HG02870 (cell line): ENCODE data around the gene HOXA1.

Experiments
- ATAC-seq: cut with Tn5 transposase; IDR thresholded peaks from one replicate; pipeline ENCODE4 v1.9.1; 2021; ENCODE audit warnings: mild to moderate bottlenecking, moderate library complexity; ENCODE audit not compliant: unreplicated experiment

HOXA1 gene

DNA sequence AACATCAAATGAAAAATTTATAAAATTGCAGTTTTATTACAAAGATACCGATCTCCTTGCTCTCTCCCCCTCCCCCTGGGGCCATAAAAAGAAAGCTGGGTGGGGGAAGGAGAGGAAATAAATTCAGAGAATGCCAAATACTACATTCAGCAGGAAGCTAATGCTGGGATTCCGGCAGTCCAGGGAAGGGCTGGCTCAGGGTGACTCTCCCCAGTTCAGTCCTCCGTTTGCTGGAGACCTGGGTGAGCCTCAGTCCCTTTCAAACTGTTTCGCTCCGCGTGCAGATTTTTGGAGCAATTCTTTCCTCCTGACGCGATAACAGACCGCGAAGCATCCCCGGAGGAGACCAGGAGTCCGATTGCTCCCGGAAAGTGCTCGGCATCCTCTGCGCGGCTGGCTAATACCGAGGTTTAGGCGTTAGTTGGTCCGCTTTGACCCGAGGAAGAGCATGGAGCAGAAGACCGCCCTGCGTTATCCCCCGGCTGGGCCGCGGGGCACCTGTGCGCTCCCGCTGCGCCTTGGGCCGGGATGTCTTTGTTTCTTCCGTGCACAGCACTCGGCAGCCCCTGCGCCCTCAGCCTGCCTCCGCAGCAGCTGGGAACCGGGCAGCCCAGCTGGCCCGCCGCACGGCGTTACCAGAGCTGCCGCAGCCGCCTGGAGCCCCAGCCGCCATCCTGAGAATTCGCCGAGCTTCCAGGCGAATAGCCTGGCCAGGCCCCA lies 10.5 kb upstream of the HOXA1 start:
- no peak for ATAC-seq

DNA sequence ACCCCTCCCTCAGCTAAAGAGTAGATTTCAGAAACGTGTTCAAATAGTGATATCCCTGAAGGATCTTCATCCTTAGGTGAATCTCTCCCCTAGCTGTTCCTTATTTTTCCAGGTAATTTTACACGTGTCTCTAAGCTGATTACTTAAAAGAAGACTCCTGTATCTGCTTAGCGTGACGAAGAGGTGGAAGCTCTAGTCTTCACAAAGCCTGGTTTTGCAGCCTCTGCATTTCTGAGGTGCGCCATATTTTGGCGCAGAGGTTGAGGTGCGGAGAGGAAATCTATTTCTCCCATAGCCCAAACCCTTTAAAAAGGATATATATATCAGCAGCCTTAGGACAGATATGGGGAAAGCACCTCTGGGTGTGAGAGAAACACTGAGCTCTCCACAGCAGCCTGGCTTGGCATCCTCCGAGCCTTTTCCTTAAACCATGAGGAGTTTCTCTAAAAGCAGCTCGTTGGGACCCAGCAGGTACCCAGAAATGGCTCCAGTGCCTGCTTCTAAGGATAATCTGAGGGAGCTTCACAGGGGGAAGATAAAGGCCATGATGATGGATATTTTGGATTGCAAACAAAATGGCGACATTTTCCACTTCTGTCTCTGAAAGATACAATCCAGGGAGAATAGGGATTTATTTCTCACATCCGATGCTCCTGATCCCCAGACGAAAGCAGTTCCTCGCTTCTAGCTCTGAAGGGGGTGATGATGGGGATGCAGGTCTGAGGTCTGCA lies 9.7 kb upstream of the HOXA1 start:
- no peak for ATAC-seq

DNA sequence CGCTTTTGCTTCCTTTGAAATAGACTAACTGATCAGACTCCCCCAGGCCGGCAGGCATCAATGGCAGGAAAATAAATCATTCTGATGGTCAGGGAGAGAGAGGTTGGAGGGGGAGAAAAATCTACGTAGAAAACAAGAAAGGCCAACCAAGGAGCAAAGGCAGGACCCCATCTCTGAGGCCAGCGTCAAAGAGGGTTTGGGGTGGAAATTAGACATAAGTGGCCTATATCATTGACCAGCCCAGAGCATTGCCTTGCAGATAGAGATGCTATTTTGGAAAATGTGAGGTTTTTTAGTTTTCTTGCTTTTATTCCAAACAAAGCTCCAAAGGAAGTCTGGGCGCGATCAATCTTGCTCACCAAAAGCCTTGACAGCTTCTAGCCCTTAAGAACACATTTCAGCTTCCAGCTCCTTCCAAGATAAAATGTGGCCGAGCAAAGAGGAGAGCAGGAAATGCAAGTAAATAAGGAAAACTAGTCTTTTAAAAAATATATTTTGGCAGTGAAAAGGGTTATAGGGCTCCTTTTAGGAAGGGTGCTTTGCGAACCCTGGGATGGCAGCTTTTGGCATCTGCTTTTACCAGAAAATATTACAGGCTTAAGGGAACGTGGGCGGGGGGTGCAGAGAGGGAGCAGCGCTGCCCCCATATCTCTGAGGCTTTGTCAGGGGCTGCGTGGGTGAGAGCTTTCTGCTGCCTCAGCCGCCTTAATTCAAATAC lies 8.7 kb upstream of the HOXA1 start:
- no peak for ATAC-seq

DNA sequence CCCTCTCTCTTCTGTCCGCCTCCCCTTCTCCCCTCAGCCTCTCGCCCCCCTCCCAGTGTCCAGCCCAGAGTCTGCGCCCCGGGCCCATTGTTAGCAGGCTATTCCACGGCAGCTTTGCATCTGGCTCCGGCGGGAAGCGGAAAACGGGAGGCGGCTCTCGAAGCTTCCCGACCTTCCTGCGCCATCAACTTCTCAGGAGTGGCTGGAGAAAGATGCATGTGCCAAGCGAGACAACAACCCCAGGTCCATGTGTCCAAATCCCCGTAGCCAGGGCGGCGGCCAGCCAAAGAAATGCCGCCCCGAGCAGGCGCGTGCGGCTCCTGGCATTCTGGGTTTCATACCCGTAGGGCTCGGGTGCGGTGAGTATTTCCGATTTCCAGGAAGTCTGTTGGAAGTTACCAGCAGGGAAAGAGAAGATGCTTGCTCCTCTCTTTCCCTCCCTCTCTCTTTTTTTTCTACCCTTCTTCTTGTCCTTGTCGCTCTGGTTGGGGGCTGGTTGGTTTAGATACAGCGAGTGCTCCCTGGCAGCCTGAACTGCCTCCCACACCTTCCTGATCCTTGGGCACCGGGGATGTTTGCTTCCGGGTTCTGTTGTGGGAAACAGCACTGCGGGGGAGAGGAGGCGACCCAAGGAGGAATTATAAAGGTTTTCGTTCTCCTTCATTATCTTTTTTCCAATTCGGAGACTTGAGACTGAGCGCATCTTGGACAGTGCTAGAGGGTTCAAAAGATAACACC lies 7.9 kb upstream of the HOXA1 start:
- ATAC-seq = no peak

DNA sequence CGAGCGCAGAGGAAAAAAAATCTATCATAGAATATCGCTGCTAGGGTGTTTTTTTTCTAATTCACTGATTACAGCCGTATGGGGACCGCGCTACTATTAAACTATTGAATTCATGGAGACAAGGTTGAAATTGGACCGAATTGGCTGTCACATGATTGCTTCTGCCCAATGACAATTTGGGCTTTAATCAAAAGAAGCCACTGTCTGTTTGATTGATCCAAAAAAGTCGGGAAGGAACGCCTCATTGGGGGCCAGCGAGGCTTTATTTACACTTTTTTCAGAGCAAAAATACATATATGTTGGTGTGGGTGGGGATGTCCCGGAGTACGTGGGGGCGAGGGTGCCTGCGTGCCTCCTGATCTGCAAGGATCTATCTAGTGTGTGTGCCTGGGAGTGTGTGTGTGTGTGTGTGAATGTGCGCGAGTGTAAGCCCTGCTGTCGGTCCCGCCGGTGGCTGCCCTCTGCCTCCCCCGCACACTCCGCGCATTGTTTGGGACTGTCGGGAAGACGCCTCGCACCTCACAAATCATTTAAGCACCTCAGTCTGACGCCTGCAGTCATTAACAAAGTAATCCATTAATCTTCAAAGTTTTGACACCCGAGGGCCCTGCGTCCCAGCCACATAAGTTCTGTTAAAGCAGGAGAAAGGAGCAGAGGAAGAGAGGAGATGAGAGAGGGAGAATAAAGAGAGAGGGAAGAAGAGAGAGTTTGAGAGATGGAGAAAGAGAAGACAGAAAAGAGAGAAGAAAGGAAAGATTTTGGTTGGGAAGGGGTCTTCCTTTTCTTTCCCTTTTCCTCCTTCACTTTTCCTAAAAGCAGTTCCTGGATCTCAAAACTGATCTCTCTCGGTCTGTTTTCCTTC lies 7.0 kb upstream of the HOXA1 start, which contains the start of gene HOXA2:
Gene HOXA2, minus strand, starts transcription at position 103 of the 862 bp plus-strand sequence. CDS start 183 bp downstream, outside the sequence.
- no peak for ATAC-seq

DNA sequence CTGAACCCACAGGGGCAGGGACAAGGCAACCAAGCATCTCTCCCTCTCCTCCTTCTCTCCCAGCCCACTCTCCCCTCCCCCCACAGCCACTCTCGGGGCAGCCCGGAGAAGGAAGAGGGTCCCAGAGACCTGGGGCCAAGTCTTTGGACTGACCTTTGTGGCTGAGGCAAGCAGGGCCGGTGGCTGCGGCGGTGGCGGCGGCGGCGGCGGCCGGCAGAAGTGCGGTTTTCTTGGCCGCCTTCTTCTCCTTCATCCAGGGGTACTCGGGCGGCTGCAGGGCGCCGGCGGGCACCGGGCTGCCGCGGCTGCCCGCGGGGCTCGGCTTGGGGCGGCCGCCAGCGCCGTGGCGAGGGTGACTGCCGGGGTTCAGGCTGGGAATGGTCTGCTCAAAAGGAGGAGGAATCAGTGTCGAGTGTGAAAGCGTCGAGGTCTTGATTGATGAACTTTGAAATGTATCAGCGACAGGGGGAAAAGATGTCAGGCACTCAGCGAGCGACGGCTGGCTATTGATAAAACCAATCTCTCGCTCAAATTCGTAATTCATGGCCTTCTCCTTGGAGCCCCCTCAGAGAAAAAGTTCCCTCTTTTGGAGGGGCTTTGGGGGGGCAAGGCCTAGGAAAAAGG lies 6.3 kb upstream of the HOXA1 start:
- no peak for ATAC-seq

DNA sequence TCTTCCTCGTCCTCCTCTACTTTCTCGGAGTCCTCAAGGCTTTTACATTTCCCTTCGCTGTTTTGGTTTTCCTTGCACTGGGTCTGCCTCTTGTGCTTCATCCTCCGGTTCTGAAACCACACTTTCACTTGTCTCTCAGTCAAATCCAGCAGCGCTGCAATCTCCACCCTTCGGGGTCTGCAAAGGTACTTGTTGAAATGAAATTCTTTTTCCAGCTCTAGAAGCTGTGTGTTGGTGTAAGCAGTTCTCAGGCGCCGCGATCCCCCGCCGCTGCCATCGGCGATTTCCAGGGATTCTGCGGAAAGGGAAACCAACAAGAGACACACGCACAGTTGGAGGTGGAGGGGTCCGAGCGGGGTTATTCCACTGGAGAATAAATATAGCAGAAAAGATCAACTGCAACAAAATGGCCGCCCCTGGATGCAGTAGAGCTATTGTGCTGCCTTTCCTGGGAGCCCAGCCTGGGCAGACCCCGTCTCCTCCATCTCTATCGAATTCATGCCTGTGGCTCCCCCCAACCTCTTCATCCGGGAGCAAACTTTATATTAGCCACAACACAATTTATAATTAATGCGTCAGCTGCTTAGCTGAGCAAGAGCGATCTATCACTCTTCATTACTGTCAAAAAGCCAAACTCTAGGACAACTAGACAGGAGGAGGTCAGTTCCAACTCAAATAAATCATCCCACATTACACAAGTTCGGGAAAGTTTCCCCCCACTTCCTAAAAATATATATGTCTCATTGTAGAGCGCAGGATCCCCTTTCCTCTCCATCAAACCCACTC lies 5.6 kb upstream of the HOXA1 start:
- ATAC-seq = no peak

DNA sequence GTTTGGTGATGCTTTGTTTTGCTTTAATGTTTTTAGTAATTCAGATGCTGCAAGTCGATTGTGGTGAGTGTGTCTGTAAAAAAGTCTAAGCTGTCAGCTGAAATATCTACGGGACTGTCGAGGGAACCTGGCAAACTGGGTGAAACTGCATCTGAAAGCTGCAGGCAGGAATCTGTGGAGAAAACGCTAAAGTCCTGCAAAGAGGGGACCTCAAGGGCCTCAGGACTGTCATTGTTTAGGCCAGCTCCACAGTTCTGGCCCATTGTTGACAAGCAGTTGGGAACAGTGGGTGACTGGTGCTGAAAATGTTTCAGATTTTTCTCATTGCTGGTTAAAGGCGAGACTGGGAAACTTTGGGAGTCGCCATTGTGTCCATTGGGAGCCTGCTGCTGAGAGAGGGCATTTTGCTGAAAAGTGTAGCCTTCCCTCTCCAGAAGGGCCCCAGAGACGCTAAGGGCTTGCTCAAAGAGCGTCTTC lies 4.9 kb upstream of the HOXA1 start:
- no peak for ATAC-seq

DNA sequence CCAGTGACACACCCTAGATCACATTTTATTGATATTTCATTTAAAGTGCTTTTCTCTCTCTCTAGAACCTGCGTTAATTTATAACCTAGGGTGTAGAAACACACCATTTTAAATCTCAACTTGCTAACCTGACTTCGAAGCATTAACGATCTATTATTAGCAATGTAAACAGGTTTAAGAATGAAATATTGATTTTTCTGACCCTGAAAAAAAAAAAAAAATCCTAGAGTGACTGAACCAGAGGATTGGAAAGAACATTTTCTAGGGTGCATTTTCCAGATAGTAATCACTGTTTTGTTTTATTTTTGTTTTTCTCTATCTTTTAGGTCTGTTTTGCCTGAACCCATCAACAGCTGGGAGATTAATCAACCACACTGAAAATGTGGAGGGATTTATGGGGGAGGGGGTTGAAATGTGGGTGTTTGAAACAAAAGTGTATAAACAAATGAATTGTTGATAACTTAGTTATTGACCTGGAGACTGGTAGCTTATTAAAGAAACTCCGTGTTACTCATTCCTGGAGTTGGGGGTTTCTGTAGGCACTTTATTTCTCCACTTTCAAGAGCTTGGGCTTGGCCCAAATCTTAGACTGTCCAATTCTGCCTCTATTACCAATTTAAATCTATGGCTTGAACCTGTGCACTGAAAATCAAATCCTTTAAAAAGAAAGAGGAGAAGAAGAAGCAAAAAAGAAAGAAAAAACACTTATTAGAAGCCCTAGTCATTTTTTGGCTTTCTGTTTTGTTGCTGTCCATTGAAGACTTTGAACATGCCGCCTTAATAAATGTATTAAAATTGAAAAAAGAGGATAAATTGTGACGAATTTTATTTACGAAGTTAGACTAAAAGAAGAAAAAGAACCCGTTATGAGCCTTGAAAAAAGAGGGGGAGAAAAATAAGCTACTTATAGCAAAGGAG lies 3.9 kb upstream of the HOXA1 start:
- no peak for ATAC-seq

DNA sequence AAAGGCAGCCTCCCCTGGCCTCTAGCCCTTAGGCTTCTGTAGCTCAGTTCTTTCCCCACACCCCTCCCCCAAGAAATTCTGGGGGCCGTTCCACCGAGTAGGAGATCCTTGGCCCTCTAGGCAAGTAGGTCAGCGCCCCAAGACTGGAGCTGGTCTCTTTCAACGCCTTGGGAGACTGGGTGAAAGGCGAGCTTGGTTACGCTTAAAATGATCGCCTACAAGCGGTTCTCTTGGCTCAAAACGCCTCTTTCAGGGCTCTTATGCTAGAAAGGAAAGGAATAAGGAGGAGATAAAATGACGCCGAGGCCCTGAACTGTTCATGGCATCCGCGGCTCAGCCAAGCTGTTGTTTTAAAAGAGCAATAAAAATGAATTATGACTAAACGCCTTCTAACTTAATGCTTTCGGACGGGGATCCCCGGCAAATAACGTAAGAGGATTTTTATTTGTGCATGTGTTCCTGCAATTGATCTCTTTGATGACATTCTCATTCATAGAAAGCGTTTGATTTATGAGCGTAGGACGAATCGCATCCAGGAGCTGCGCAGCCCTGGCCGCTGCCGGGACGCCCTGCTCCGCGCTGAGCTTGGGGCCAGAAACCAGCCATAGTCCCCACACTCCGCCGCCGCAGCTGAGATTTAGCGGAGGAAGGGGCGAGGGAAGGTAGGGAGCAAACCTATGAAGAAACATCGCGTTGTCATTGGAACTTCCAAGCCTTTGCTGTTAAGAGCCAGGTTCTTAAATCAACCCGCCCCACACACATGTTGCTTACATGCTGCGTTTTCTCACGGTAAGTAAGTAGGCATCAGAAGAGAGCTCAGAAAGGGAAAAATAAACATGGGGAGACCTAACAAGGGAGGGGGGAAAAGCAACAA lies 3.0 kb upstream of the HOXA1 start:
- ATAC-seq = no peak

DNA sequence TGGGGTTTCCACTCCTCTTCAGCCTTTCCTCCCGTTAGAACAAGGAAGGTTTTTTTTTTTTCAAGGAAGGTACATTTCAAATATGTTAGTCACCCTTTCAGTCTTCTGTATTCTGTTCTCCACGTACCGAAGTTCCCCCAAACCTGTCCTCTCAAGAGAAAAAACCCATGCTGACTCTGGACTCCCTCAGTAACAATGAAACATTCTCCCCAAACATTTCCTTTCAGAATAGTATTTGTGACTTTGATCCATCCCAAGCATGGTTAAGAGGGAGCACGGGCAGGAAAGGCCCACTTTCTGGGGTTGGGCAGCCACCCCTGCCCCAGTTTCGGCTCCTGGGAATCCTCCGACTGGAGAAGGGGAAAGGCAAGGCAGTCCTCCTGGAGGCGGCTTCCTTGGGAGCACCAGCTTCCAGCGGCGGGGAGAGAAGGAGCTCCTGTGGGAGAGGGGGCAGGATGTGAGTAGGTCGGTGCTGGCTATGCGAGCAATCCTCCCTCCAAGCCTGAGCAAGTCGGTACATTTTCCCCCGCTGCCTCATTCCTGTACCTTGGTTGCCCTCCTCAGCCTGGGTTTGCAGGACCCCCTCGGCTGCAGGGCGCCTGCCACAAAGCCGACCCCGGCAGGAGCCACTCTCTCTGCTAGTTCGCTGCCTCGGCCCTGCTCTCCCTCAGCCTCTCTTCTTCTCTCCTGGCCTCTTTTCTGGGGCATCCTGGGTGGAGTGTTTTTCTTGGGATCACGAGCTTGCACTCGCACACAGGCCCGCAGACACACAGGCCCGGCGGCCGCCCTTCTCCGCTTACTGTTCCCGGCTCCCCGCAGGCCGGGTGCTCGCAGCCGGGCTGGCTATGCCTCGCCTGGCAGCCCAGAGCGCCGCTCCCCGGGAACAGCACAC lies 2.1 kb upstream of the HOXA1 start:
- ATAC-seq = no peak

DNA sequence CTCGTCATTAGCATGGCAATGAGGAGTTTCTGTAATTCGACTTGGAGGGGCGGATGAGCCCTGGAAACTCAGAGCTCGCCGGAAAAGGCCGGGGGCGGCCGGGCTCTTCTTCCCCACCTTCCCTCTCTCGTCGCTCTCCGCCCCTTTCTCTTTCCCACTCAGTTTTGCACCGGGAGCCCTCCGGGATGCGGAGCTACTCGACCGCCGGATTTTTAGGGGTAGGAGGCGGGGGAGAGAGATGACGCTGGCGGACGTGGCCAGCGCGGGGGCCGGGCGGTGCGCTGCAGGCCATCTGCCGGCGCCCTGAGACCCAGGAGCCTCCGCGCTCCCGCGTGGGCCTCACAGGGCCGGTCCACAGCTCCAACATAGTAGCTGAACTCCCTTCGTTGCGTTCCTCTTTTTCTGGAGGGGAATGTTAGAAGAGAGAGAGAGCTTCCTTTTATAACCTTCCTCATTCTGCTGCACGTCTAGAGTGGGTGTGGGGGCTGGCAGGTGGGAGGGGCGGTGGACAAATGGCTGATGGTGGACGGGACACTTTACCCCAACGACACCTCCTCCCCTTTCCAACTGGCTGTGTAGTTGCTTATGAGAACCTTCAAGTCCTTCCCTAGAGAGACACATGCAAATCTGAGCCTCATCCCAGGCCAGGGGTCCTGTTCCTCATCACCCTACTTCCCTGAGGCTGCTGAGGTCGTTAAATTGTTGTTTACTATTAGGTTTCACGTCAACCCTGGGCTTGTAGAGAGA lies 1.1 kb upstream of the HOXA1 start:
- ATAC-seq = no peak

DNA sequence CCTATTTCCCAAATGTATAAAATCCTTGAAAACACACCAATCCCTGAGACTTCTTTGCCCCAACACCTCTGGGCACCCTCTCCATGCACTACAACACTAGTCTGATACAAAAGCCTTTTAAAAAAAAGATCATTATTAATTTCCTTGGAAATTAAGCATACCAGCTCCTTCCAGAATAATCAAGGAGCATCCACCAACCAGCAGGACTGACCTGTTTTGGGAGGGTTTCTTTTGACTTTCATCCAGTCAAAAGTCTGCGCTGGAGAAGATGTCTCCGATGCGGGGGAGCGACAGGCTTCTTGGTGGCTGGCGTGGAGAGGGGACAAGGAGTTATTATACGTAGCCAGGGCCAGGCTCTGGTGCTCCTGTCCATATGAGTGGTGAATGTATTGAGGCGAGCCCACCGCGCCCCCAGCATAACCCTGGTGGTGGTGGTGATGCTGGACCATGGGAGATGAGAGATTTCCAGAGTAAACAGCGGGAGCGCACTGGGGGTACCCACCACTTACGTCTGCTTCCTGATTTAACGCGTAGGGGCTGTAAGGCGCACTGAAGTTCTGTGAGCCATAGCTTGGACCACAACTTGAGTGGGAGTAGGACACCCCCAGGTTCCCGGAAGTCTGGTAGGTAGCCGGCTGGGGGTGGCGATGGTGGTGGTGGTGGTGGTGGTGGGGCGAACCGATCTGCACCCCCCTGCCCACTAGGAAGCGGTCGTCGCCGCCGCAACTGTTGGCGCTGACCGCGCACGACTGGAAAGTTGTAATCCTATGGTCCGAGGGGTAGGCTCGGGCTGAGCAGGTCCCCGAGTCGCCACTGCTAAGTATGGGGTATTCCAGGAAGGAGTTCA lies 527 bp downstream of the HOXA1 start:
- ATAC-seq = peak; percentile 10
